ENCODE results near the gene CDKN2C.

DNA sequence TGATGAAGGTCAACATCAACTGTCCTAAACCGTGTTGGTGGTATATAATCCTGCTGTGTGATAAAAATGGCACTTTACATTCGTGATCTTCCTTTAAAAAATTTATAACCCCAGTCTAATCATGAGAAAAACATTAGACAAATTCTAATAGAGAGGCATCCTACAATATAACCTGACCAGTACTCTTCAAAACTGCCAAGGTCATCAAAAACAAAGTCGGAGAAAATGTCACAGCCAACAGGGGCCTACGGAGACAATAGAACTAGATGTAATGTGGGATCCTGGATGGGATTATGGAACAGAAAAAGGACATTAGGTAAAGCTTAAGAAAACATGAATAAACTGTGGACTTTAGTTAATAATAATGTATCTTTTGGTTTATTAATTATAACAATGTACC is 25.0 kb downstream of the CDKN2C start:
- TF ChIP-seq, protein P1, sequence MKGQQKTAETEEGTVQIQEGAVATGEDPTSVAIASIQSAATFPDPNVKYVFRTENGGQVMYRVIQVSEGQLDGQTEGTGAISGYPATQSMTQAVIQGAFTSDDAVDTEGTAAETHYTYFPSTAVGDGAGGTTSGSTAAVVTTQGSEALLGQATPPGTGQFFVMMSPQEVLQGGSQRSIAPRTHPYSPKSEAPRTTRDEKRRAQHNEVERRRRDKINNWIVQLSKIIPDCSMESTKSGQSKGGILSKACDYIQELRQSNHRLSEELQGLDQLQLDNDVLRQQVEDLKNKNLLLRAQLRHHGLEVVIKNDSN (IDR thresholded peaks at IDR 0.05), result no peak
- TF ChIP-seq RAD21 (IDR thresholded peaks at IDR 0.05; ENCODE audit: low read depth) (no peak), TAF1 (IDR thresholded peaks at IDR 0.05; ENCODE audit: low read depth) (no peak), ZBTB7A (IDR thresholded peaks at IDR 0.05; ENCODE audit: low read depth) (no peak), TEAD4 (IDR thresholded peaks at IDR 0.05) (no peak), YY1 (IDR thresholded peaks at IDR 0.05; ENCODE audit: low read depth) (no peak), EP300 (IDR thresholded peaks at IDR 0.05; ENCODE audit: borderline replicate concordance) (no peak), CEBPB (IDR thresholded peaks at IDR 0.05) (no peak), CREB1 (IDR thresholded peaks at IDR 0.05; ENCODE audit: low read depth) (no peak), NFIC (IDR thresholded peaks at IDR 0.05) (no peak), FOXM1 (IDR thresholded peaks at IDR 0.05; ENCODE audit: borderline replicate concordance, low read depth) (no peak), EGR1 (IDR thresholded peaks at IDR 0.05) (no peak)
- TF ChIP-seq, protein P2, sequence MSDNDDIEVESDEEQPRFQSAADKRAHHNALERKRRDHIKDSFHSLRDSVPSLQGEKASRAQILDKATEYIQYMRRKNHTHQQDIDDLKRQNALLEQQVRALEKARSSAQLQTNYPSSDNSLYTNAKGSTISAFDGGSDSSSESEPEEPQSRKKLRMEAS (IDR thresholded peaks at IDR 0.05), result no peak
- TF ChIP-seq, protein P3, sequence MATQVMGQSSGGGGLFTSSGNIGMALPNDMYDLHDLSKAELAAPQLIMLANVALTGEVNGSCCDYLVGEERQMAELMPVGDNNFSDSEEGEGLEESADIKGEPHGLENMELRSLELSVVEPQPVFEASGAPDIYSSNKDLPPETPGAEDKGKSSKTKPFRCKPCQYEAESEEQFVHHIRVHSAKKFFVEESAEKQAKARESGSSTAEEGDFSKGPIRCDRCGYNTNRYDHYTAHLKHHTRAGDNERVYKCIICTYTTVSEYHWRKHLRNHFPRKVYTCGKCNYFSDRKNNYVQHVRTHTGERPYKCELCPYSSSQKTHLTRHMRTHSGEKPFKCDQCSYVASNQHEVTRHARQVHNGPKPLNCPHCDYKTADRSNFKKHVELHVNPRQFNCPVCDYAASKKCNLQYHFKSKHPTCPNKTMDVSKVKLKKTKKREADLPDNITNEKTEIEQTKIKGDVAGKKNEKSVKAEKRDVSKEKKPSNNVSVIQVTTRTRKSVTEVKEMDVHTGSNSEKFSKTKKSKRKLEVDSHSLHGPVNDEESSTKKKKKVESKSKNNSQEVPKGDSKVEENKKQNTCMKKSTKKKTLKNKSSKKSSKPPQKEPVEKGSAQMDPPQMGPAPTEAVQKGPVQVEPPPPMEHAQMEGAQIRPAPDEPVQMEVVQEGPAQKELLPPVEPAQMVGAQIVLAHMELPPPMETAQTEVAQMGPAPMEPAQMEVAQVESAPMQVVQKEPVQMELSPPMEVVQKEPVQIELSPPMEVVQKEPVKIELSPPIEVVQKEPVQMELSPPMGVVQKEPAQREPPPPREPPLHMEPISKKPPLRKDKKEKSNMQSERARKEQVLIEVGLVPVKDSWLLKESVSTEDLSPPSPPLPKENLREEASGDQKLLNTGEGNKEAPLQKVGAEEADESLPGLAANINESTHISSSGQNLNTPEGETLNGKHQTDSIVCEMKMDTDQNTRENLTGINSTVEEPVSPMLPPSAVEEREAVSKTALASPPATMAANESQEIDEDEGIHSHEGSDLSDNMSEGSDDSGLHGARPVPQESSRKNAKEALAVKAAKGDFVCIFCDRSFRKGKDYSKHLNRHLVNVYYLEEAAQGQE (IDR thresholded peaks at IDR 0.05; ENCODE audit: low read depth), result no peak

All from Ishikawa (cell line).